Prostate gland (tissue), 2 donors: ENCODE results near the gene OXSM. TPM values are rescaled to one million over a fixed set of nuclear protein-coding genes. Genes with fewer than 3 reads are reported as not detected.
A peak's percentile ranks its signal among the peaks of the same experiment; 100 is the strongest.

Source experiments
- DNase-seq: peaks from one replicate; pipeline ENCODE4 v3.0.0-alpha.2; 2019; ENCODE audit warnings: low spot score
- H3K27ac ChIP-seq, 2 donors: fragments of 200-600 bp; sonication (generic); 2 replicates each; pipeline ENCODE4 v1.5.1; 2017 to 2019
- H3K27me3 ChIP-seq: fragments of 200-600 bp; sonication (generic); replicated peaks from 2 replicates; pipeline ENCODE4 v1.5.1; 2019; ENCODE audit not compliant: insufficient read depth
- H3K36me3 ChIP-seq, 2 donors: fragments of 200-600 bp; sonication (generic); 1 replicate in 1 of 2; 2 replicates in 1 of 2; pipeline versions ENCODE4 v1.5.1 to v1.8.1; 2017 to 2019
- H3K4me1 ChIP-seq: fragments of 200-600 bp; sonication (generic); replicated peaks from 2 replicates; pipeline ENCODE4 v1.5.1; 2019
- H3K4me3 ChIP-seq, 2 donors: fragments of 200-600 bp; sonication (generic); 2 replicates each; pipeline ENCODE4 v1.5.1; 2017 to 2019
- H3K9me3 ChIP-seq: fragments of 200-600 bp; sonication (generic); 2 replicates; pipeline ENCODE4 v1.5.1; 2017
- CTCF ChIP-seq, 4 experiments: fragments of 200-600 bp in 2 of 4; fragments of 450-650 bp in 2 of 4; sonication (generic) in 2 of 4; IDR thresholded peaks; 1 replicate in 3 of 4; 2 replicates in 1 of 4; pipeline ENCODE4 v1.5.1; 2016 to 2019; ENCODE audit warnings: antibody characterized with exemption in 4 of 4, mild to moderate bottlenecking in 2 of 4, moderate library complexity in 2 of 4
- POLR2A ChIP-seq: fragments of 450-650 bp; IDR thresholded peaks from one replicate; pipeline ENCODE4 v1.6.1; 2016; ENCODE audit warnings: antibody characterized with exemption, mild to moderate bottlenecking
- POLR2AphosphoS5 ChIP-seq: sonication (generic); formaldehyde crosslinking; IDR thresholded peaks from one replicate; pipeline ENCODE4 v1.6.1; 2017; ENCODE audit warnings: antibody characterized with exemption
- WGBS: methylation state at CpG from one replicate; pipeline ENCODE4 v1.1.5; 2018; 5-methylcytosine and 5-hydroxymethylcytosine counted together
- intact Hi-C: fragments of 100-400 bp; cut with DNase I; formaldehyde crosslinking; loops from one replicate; pipeline ENCODE4 v1.14.2; 2022
- total RNA-seq, 2 donors: library from RNA; depleted of rRNA; stranded (reverse); fragments of >200 nt; gene quantifications; one replicate each; pipeline ENCODE4 v1.1.0, GENCODE V29; 2016

The OXSM gene
- total RNA-seq, 2 donors from 2014 or later = 9.4 to 9.5 TPM

GRCh38 chr3:25783661-25784512, 6.0 kb upstream of the OXSM start:
- Histone ChIP-seq H3K4me1 (no peaks in the 10 kb centered on the region), H3K36me3 (no peaks in the 10 kb centered on the region), H3K4me3 (peak overlapping the region; percentile 83 to 95), H3K27ac (peak overlapping the region; percentile 85 to 90), H3K9me3 (no peaks in the 10 kb centered on the region), H3K27me3 (no peaks in the 10 kb centered on the region)
- peak; percentile 29 for DNase-seq
- TF ChIP-seq POLR2A (no peak), CTCF (IDR thresholded peaks at IDR 0.05) (no peak), POLR2AphosphoS5 (no peak)
- WGBS = 19% methylated on average over 31 of the region's 34 CpGs
- intact Hi-C loops = loop anchor here (2.0 kb wide), 1 partner anchor 119 kb away; the partner anchor contains the start of gene TOP2B

- TF ChIP-seq CTCF (IDR thresholded peaks at IDR 0.05) (no peak), POLR2A (no peak)
- Histone ChIP-seq H3K9me3 (no peaks in the 10 kb centered on the region), H3K27me3 (no peaks in the 10 kb centered on the region), H3K4me3 (no peak overlapping the region), H3K27ac (no peak overlapping the region), H3K4me1 (no peaks in the 10 kb centered on the region), H3K36me3 (no peaks in the 10 kb centered on the region)
- intact Hi-C loops = no loop called here
- DNase-seq = no peak
- 89% methylated on average over 1 of the region's 1 CpG for WGBS
Measured at GRCh38 chr3:25784971-25785370, 4.9 kb upstream of the OXSM start.

- intact Hi-C loops = no loop called here
- Histone ChIP-seq H3K27ac (no peak overlapping the region), H3K4me1 (no peaks in the 10 kb centered on the region), H3K27me3 (no peaks in the 10 kb centered on the region), H3K9me3 (no peaks in the 10 kb centered on the region), H3K4me3 (no peak overlapping the region), H3K36me3 (no peaks in the 10 kb centered on the region)
- TF ChIP-seq CTCF (IDR thresholded peaks at IDR 0.05) = no peak
- no peak for TF ChIP-seq POLR2A
- TF ChIP-seq POLR2AphosphoS5 = no peak
- 75% methylated on average over 3 of the region's 3 CpGs for WGBS
- no peak for DNase-seq
Measured at GRCh38 chr3:25785826-25786225, 4.1 kb upstream of the OXSM start.

- H3K27ac ChIP-seq = no peak overlapping the region
- H3K27me3 ChIP-seq = no peaks in the 10 kb centered on the region
- 66% methylated on average over 3 of the region's 3 CpGs for WGBS
- intact Hi-C loops = no loop called here
- no peaks in the 10 kb centered on the region for H3K36me3 ChIP-seq
- no peak overlapping the region for H3K4me3 ChIP-seq
- no peaks in the 10 kb centered on the region for H3K9me3 ChIP-seq
- DNase-seq = no peak
- no peaks in the 10 kb centered on the region for H3K4me1 ChIP-seq
- TF ChIP-seq POLR2AphosphoS5 (no peak), CTCF (IDR thresholded peaks at IDR 0.05) (no peak), POLR2A (no peak)
Measured at GRCh38 chr3:25787689-25788088, 2.2 kb upstream of the OXSM start.

GRCh38 chr3:25789209-25789595, 688 bp upstream of the OXSM start:
- H3K27ac ChIP-seq = peak overlapping the region; percentile 77 to 79
- intact Hi-C loops = no loop called here
- no peaks in the 10 kb centered on the region for H3K9me3 ChIP-seq
- no peaks in the 10 kb centered on the region for H3K4me1 ChIP-seq
- TF ChIP-seq POLR2AphosphoS5 (no peak), POLR2A (no peak), CTCF (IDR thresholded peaks at IDR 0.05) (no peak)
- peak overlapping the region; percentile 51 to 52 for H3K4me3 ChIP-seq
- DNase-seq = no peak
- no peaks in the 10 kb centered on the region for H3K36me3 ChIP-seq
- WGBS = 10% methylated on average over 2 of the region's 2 CpGs
- no peaks in the 10 kb centered on the region for H3K27me3 ChIP-seq
